Measurements from ENCODE around the gene KIFC1.

Gene KIFC1

DNA sequence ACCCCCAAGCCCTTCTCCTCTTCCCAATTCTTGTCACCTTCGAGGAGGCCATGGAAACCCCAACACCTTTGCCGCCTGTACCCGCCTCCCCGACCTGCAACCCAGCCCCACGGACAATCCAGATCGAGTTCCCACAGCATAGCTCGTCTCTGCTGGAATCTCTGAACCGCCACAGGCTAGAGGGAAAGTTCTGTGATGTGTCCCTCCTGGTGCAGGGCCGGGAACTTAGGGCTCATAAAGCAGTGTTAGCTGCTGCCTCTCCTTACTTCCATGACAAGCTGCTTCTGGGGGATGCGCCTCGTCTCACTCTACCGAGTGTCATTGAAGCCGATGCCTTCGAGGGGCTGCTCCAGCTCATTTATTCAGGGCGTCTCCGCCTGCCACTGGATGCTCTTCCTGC, 63.4 kb downstream of the KIFC1 start:
- H3K36me3 ChIP-seq (ENCODE audit: insufficient read depth, low read depth, low read length), result peaks cover 39% of the 10 kb centered on the region
- peak overlapping the region; percentile 87 for H3K9ac ChIP-seq (ENCODE audit: low read depth, low read length)
- 0 out of 2 replicates have a peak, but pooled peaks cover 4% of the 10 kb centered on the region for H3K4me1 ChIP-seq (ENCODE audit: insufficient read depth, low read length)
- H3K4me3 ChIP-seq (ENCODE audit: low read length), result peak overlapping the region; percentile 99
- H3K27me3 ChIP-seq (ENCODE audit: insufficient read depth, low read length), result no peaks in the 10 kb centered on the region
- H3K27ac ChIP-seq (ENCODE audit: low read length), result peak overlapping the region; percentile 1
- no peaks in the 10 kb centered on the region for H3K9me3 ChIP-seq (ENCODE audit: insufficient read depth, low read depth, low read length)

DNA sequence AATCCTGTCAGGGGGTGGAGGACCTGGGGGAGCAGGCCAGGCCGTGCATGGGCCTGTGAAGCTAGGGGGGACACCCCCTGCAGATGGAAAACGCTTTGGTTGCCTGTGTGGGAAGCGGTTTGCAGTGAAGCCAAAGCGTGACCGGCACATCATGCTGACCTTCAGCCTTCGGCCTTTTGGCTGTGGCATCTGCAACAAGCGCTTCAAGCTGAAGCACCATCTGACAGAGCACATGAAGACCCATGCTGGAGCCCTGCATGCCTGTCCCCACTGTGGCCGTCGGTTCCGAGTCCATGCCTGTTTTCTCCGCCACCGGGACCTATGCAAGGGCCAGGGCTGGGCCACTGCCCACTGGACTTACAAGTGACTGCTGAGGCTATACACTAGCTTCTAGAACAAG, 64.5 kb downstream of the KIFC1 start:
- Histone ChIP-seq H3K36me3 (ENCODE audit: insufficient read depth, low read depth, low read length) (peaks cover 28% of the 10 kb centered on the region), H3K9me3 (ENCODE audit: insufficient read depth, low read depth, low read length) (no peaks in the 10 kb centered on the region), H3K4me3 (ENCODE audit: low read length) (no peak overlapping the region), H3K27ac (ENCODE audit: low read length) (no peak overlapping the region), H3K27me3 (ENCODE audit: insufficient read depth, low read length) (no peaks in the 10 kb centered on the region), H3K9ac (ENCODE audit: low read depth, low read length) (no peak overlapping the region), H3K4me1 (ENCODE audit: insufficient read depth, low read length) (0 out of 2 replicates have a peak, but pooled peaks cover 4% of the 10 kb centered on the region)

DNA sequence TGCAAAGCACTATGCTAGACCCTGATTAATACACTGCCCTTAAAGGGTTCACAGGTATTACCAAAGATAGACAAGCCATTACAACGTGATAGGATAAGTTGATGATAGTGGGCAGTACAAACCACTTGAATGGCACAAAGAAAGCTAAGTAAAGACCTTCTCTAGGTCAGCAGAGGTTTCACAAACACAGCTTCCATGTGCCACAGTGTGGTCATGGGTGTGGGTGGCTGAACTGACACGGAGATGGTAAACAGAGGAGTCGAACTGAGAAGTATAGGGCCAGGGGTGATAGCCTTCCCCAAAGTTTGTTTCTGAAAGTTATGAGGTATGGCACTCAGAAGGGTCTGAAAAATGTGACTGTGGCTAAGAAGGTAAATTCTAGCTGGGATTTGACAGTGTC, 67.1 kb downstream of the KIFC1 start:
- no peaks in the 10 kb centered on the region for H3K27me3 ChIP-seq (ENCODE audit: insufficient read depth, low read length)
- peaks cover 22% of the 10 kb centered on the region for H3K36me3 ChIP-seq (ENCODE audit: insufficient read depth, low read depth, low read length)
- H3K27ac ChIP-seq (ENCODE audit: low read length), result no peak overlapping the region
- H3K9me3 ChIP-seq (ENCODE audit: insufficient read depth, low read depth, low read length), result no peaks in the 10 kb centered on the region
- H3K4me1 ChIP-seq (ENCODE audit: insufficient read depth, low read length), result 0 out of 2 replicates have a peak, but pooled peaks cover 4% of the 10 kb centered on the region
- no peak overlapping the region for H3K9ac ChIP-seq (ENCODE audit: low read depth, low read length)
- no peak overlapping the region for H3K4me3 ChIP-seq (ENCODE audit: low read length)

DNA sequence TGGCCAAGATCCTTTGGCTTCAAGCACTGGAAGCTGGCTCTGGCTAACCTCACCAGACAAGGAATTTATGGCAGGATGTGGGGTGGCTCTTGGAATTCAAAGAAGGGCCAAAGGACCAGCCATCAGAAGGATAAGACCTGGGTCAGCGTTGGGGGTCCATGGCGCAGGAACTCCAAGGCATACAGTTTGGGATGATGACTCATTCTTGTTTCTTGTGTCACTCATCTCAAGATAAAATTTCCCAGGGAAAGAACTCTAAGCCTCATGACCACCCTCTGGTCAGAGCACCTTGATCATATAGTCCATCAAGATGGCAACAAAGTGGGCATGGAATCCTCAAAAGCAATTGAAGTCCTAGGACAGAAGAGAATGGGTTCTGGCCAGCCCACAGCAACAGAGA, 67.6 kb downstream of the KIFC1 start:
- no peak overlapping the region for H3K27ac ChIP-seq (ENCODE audit: low read length)
- H3K27me3 ChIP-seq (ENCODE audit: insufficient read depth, low read length), result no peaks in the 10 kb centered on the region
- 0 out of 2 replicates have a peak, but pooled peaks cover 4% of the 10 kb centered on the region for H3K4me1 ChIP-seq (ENCODE audit: insufficient read depth, low read length)
- H3K9ac ChIP-seq (ENCODE audit: low read depth, low read length), result no peak overlapping the region
- H3K9me3 ChIP-seq (ENCODE audit: insufficient read depth, low read depth, low read length), result no peaks in the 10 kb centered on the region
- H3K4me3 ChIP-seq (ENCODE audit: low read length), result no peak overlapping the region
- H3K36me3 ChIP-seq (ENCODE audit: insufficient read depth, low read depth, low read length), result peaks cover 22% of the 10 kb centered on the region

Data from iPS-20b (cell line).